CD4-positive, alpha-beta T cell treated with Interleukin-4 for 1 hour (primary cell): ENCODE data around the gene CDC45.
"Not testable (repeated sequence)": the region's sequence is repeated elsewhere in the genome, so short reads cannot be mapped to it uniquely, and the experiment has no call there.

Experiments used
- DNase-seq, 2 donors: peaks; one replicate each; pipeline ENCODE4 v3.0.0-alpha.2; 2020 to 2022

The CDC45 gene

GRCh38 chr22:19479355-19480172, at the start of gene CDC45:
TSS of gene CDC45 (plus strand) at chr22:19479920. CDS start at chr22:19479969, 49 bp downstream.
- peak; percentile 97 to 98 for DNase-seq

GRCh38 chr22:19429950-19430889, 49.5 kb upstream of the CDC45 start:
- peak; percentile 38 to 52 for DNase-seq

- DNase-seq = no peak
Measured at GRCh38 chr22:19430890-19431541, 48.7 kb upstream of the CDC45 start.

- peak; percentile 81 to 88 for DNase-seq
Measured at GRCh38 chr22:19431649-19432132, 48.0 kb upstream of the CDC45 start, which contains the start of gene HIRA. TSS of gene HIRA (minus strand) at chr22:19431733. CDS start at chr22:19431476, 257 bp downstream.

GRCh38 chr22:19432133-19432851, 47.4 kb upstream of the CDC45 start, which contains the start of gene MRPL40:
TSS of gene MRPL40 (plus strand) at chr22:19432545. CDS start at chr22:19432555, 10 bp downstream.
- peak; percentile 90 for DNase-seq

- no peak for DNase-seq
Measured at GRCh38 chr22:19434401-19434800, 45.3 kb upstream of the CDC45 start.

- no peak for DNase-seq
Measured at GRCh38 chr22:19434829-19435580, 44.7 kb upstream of the CDC45 start.

GRCh38 chr22:19436444-19437161, 43.1 kb upstream of the CDC45 start:
- not testable (repeated sequence) for DNase-seq

GRCh38 chr22:19438298-19438697, 41.4 kb upstream of the CDC45 start:
- DNase-seq = no peak

GRCh38 chr22:19440411-19441195, 39.1 kb upstream of the CDC45 start:
- DNase-seq = no peak

- no peak for DNase-seq
Measured at GRCh38 chr22:19442166-19442565, 37.6 kb upstream of the CDC45 start.

GRCh38 chr22:19443544-19444211, 36.0 kb upstream of the CDC45 start:
- no peak for DNase-seq

GRCh38 chr22:19445279-19445982, 34.3 kb upstream of the CDC45 start:
- DNase-seq = not testable (repeated sequence)

- DNase-seq = no peak
Measured at GRCh38 chr22:19446603-19447329, 33.0 kb upstream of the CDC45 start.

- DNase-seq = peak; percentile 93 to 96
Measured at GRCh38 chr22:19447330-19448075, 32.2 kb upstream of the CDC45 start, which contains the start of gene C22orf39. TSS of gene C22orf39 (minus strand) at chr22:19447711. CDS start at chr22:19447688, 23 bp downstream.

- DNase-seq = peak; percentile 25 to 52
Measured at GRCh38 chr22:19448076-19448607, 31.6 kb upstream of the CDC45 start.
